WTC11 (cell line): ENCODE results near the gene SHROOM2.

Experiments
- CBFB ChIP-seq: sonication (generic); formaldehyde crosslinking; IDR thresholded peaks from 2 replicates; pipeline ENCODE4 v1.8.1; 2022; ENCODE audit warnings: mild to moderate bottlenecking, low read depth, missing genetic modification reagents
- GABPB1 ChIP-seq: sonication (generic); formaldehyde crosslinking; IDR thresholded peaks from 2 replicates; pipeline ENCODE4 v1.8.1; 2023; ENCODE audit warnings: mild to moderate bottlenecking, missing genetic modification reagents
- JUN ChIP-seq: sonication (generic); formaldehyde crosslinking; IDR thresholded peaks from 2 replicates; pipeline ENCODE4 v1.8.0; 2023; ENCODE audit warnings: mild to moderate bottlenecking, missing genetic modification reagents
- SP1 ChIP-seq: sonication (generic); formaldehyde crosslinking; conservative IDR thresholded peaks from 2 replicates; pipeline ENCODE4 v1.8.1; 2022; ENCODE audit warnings: missing genetic modification reagents
- TEAD4 ChIP-seq: sonication (generic); formaldehyde crosslinking; IDR thresholded peaks from 2 replicates; pipeline ENCODE4 v1.8.0; 2022; ENCODE audit warnings: mild to moderate bottlenecking, missing genetic modification reagents
- ZNF263 ChIP-seq: sonication (generic); formaldehyde crosslinking; IDR thresholded peaks from 2 replicates; pipeline ENCODE4 v1.8.1; 2022; ENCODE audit warnings: low read depth, mild to moderate bottlenecking, moderate library complexity, missing genetic modification reagents
- TF ChIP-seq, protein P1 (sequence below): fragments of 200-600 bp; IDR thresholded peaks from 2 replicates; pipeline ENCODE4 v1.8.0; 2022; ENCODE audit warnings: antibody characterized with exemption
- TF ChIP-seq, protein P2 (sequence below): sonication (generic); formaldehyde crosslinking; IDR thresholded peaks from 2 replicates; pipeline ENCODE4 v1.8.1; 2022; ENCODE audit warnings: low read depth, mild to moderate bottlenecking, moderate library complexity, missing genetic modification reagents, borderline replicate concordance
- TF ChIP-seq, protein P3 (sequence below): sonication (generic); formaldehyde crosslinking; IDR thresholded peaks from 2 replicates; pipeline ENCODE4 v1.8.0; 2022; ENCODE audit warnings: mild to moderate bottlenecking, missing genetic modification reagents
- TF ChIP-seq, protein P4 (sequence below): sonication (generic); formaldehyde crosslinking; IDR thresholded peaks from 2 replicates; pipeline ENCODE4 v1.8.0; 2022; ENCODE audit warnings: mild to moderate bottlenecking, missing genetic modification reagents
- TF ChIP-seq, protein P5 (sequence below): fragments of 250-450 bp; sonication (Bioruptor Pico); IDR thresholded peaks from 2 replicates; pipeline ENCODE4 v1.8.0; 2021; ENCODE audit warnings: mild to moderate bottlenecking

DNA sequence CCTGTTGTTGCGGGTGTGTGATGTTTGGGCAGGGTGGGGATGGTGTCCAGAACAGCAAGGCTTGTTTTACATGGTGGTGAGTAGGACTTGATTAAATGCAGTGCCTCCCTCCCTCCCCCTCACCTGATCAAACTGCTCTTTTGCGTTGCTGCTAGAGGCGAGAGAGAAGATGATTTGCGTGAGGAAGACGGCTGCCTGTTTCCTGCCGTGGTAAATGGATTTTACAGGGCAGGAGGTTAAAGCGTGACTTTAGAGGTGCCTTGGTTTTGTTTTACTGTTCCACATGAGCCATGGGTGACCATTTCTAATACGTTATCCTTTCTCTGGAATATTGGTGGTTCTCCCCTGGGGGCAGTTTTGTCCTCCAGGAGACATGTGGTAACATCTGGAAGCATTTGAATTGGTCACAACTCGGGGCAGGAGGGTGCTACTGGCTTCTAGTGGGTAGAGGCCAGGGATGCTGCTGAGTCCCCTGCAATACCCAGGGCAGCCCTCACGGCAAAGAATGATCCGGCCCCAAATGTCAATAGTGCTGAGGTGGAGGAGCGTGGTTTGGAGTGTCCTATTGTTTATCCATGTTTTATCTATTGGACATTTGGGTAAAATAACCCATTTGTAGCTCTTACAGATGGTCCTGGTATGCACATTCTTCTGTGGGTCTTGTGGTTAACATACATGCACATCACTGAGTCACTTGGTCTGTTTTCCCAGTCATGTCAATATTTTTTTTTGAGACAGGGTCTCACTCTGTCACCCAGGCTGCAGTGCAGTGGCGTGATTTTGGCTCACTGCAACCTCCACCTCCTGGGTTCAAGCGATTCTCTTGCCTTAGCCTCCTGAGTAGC, 73.7 kb downstream of the SHROOM2 start:
- TF ChIP-seq JUN (CRISPR knock-in tag) (no peak), ZNF263 (CRISPR knock-in tag) (no peak), SP1 (CRISPR knock-in tag) (no peak), GABPB1 (CRISPR knock-in tag) (no peak), TEAD4 (no peak), CBFB (CRISPR knock-in tag) (no peak)
- TF ChIP-seq, protein P1, sequence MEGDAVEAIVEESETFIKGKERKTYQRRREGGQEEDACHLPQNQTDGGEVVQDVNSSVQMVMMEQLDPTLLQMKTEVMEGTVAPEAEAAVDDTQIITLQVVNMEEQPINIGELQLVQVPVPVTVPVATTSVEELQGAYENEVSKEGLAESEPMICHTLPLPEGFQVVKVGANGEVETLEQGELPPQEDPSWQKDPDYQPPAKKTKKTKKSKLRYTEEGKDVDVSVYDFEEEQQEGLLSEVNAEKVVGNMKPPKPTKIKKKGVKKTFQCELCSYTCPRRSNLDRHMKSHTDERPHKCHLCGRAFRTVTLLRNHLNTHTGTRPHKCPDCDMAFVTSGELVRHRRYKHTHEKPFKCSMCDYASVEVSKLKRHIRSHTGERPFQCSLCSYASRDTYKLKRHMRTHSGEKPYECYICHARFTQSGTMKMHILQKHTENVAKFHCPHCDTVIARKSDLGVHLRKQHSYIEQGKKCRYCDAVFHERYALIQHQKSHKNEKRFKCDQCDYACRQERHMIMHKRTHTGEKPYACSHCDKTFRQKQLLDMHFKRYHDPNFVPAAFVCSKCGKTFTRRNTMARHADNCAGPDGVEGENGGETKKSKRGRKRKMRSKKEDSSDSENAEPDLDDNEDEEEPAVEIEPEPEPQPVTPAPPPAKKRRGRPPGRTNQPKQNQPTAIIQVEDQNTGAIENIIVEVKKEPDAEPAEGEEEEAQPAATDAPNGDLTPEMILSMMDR, result no peak
- TF ChIP-seq, protein P2, sequence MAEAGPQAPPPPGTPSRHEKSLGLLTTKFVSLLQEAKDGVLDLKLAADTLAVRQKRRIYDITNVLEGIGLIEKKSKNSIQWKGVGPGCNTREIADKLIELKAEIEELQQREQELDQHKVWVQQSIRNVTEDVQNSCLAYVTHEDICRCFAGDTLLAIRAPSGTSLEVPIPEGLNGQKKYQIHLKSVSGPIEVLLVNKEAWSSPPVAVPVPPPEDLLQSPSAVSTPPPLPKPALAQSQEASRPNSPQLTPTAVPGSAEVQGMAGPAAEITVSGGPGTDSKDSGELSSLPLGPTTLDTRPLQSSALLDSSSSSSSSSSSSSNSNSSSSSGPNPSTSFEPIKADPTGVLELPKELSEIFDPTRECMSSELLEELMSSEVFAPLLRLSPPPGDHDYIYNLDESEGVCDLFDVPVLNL (CRISPR knock-in tag), result no peak
- TF ChIP-seq, protein P3, sequence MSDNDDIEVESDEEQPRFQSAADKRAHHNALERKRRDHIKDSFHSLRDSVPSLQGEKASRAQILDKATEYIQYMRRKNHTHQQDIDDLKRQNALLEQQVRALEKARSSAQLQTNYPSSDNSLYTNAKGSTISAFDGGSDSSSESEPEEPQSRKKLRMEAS (CRISPR knock-in tag), result no peak
- TF ChIP-seq, protein P4, sequence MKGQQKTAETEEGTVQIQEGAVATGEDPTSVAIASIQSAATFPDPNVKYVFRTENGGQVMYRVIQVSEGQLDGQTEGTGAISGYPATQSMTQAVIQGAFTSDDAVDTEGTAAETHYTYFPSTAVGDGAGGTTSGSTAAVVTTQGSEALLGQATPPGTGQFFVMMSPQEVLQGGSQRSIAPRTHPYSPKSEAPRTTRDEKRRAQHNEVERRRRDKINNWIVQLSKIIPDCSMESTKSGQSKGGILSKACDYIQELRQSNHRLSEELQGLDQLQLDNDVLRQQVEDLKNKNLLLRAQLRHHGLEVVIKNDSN, result no peak
- TF ChIP-seq, protein P5, sequence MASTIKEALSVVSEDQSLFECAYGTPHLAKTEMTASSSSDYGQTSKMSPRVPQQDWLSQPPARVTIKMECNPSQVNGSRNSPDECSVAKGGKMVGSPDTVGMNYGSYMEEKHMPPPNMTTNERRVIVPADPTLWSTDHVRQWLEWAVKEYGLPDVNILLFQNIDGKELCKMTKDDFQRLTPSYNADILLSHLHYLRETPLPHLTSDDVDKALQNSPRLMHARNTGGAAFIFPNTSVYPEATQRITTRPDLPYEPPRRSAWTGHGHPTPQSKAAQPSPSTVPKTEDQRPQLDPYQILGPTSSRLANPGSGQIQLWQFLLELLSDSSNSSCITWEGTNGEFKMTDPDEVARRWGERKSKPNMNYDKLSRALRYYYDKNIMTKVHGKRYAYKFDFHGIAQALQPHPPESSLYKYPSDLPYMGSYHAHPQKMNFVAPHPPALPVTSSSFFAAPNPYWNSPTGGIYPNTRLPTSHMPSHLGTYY, result no peak
